KBM-7 (cell line): ENCODE data around the gene TNMD.

ENCODE experiments used
- DNase-seq: peaks from one replicate; pipeline ENCODE4 v3.0.0-alpha.2; 2015
- in situ Hi-C: fragments of 300-500 bp; cut with MboI; formaldehyde crosslinking; loops from 2 replicates; pipeline ENCODE4 v1.14.3; 2020; ENCODE audit warnings: low sequenced_read_pairs, low pct_unique_long_range_greater_than_20kb, mixed read lengths

Gene TNMD

DNA sequence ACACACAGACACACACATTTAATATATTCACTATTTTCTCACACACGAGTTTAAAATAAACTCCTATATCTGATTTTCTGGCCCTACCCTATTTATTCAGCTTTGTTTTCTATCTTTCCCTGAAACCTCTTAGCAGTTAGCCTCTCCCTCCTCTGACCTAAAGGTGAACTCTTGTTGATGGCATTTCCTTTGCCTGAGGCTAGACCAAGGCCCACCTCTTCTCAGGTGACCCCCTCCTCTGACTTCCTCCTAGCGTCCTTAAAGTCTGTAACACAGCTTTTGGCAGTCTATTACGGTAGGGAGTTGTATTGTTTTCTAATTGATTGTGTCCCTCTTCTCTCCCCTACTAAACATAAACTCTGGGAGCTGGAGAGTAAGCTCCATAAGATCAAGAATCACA is 57.6 kb downstream of the TNMD start:
- in situ Hi-C loops, result no loop called here
- DNase-seq, result no peak

DNA sequence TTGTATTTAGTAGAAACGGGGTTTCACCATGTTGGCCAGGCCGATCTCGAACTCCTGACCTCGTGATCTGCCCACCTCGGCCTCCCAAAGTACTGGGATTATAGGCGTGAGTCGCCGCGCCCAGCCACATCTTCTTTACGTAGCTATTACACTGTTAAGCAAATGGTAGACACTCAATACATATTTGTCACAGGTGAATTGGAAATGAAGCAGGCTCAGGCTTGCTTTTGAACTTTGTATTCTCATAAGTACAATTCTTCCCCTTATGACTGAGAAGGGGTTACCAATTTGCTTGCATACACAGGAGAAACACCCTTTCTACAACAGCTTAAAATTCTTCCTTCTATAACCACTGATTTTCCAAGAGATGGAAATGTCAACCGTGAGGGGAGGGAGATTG is 58.5 kb downstream of the TNMD start:
- DNase-seq, result no peak
- in situ Hi-C loops, result no loop called here

GRCh38 chrX:100643956-100644860 is 59.5 kb downstream of the TNMD start, which contains the start of gene SRPX2:
Gene SRPX2, plus strand, starts transcription at chrX:100644199. Its CDS starts 2,124 bp downstream, at chrX:100646323.
- peak; percentile 11 for DNase-seq
- in situ Hi-C loops, result no loop called here

DNA sequence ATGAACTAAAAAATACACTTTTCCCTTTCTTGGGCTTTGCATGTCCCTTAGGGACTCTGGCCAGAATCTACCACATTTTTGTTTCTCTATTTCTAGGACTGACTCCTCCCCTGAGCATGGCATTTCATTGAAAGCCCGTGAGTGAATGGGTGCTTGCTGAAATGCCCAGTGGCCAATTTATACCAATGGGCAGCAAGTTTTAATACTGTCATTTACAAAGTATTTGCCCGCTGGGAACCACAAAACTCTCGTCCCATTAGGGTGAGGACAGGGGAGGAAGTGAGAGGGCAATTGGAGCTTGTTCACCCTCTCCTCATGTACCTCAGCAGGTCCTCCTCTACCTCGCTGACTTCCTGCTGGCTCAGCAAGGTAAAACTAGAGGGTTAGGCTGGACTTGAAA is 60.4 kb downstream of the TNMD start:
- in situ Hi-C loops, result no loop called here
- no peak for DNase-seq

GRCh38 chrX:100647095-100647494 is 62.4 kb downstream of the TNMD start:
- in situ Hi-C loops, result no loop called here
- no peak for DNase-seq

- in situ Hi-C loops, result no loop called here
- DNase-seq, result no peak
Measured at GRCh38 chrX:100647739-100648138, 63.0 kb downstream of the TNMD start.

DNA sequence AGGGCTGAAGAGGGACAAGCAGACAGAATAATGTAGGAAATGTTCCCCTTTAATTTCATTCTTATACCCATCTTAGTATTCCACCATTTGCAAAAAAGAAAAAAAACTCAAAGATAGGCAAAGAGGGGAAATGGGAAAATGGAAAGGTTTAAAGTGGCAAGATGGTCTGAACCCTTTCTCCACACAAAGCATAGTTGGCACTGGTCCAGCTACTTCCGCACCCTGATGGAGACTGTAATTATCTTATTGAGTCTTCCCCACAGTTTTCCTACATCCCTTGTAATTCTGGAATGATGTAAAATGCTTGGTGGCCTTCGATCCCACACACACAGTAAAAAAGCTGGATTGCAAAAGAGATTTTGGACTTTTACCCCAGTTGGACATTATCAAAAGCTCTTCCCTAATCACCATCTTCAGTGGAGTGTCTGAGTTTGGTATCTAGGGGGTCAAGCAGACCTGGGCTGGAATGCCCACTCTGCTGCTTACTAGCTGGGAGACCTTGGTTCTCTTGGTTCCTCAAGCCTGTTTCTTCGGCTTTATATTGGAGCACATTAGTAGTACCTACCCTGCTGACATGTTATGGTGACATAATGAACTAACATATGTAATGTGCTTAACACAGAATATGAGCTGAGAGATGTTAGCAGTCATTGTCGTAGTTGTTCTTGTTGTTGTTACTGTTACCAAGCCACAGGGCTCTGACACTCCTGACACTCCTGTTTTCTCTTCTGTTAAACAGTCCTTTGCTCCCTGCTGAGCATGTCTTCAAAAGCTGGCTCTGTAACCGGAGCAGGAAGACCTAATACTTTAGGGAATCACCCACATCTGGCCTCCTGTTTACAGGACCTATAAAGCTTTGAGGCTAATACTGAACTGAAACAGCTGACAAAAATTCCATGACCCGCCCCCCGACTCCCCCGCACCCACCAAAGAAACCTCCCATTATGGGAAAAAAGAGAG is 64.0 kb downstream of the TNMD start:
- no peak for DNase-seq
- in situ Hi-C loops, result no loop called here
